K562 (cell line): ENCODE data around the gene TEKT2. TPM values are rescaled to one million over a fixed set of nuclear protein-coding genes. Genes with fewer than 3 reads are reported as not detected.

ENCODE experiments used
- CHD4 ChIP-seq: fragments of 200-600 bp; sonication (generic); IDR thresholded peaks from 3 replicates; pipeline ENCODE4 v1.6.1; 2012; ENCODE audit warnings: low read depth, mild to moderate bottlenecking, mixed read lengths, low read length, inconsistent platforms; ENCODE audit not compliant: insufficient read depth, insufficient replicate concordance, poor library complexity, severe bottlenecking
- CSDE1 ChIP-seq, 2 experiments: fragments of 450-650 bp; IDR thresholded peaks; 2 replicates each; pipeline ENCODE4 v1.6.1; 2016; ENCODE audit warnings: mild to moderate bottlenecking in 1 of 2
- E2F3 ChIP-seq: fragments of 250-450 bp; sonication (Bioruptor Pico); IDR thresholded peaks from 2 replicates; pipeline ENCODE4 v1.4.0; 2020; ENCODE audit warnings: mild to moderate bottlenecking
- HLTF ChIP-seq: fragments of 450-650 bp; IDR thresholded peaks from 2 replicates; pipeline ENCODE4 v1.6.1; 2016
- HSF4 ChIP-seq: fragments of 250-450 bp; sonication (Bioruptor Pico); IDR thresholded peaks from 2 replicates; pipeline ENCODE4 v2.1.2; 2022; ENCODE audit warnings: mild to moderate bottlenecking, moderate library complexity, borderline replicate concordance
- MTA3 ChIP-seq: fragments of 450-650 bp; formaldehyde crosslinking; IDR thresholded peaks from 2 replicates; pipeline ENCODE4 v1.6.1; 2017; ENCODE audit warnings: mild to moderate bottlenecking, borderline replicate concordance
- MYC ChIP-seq, 2 experiments: fragments of 250-450 bp in 1 of 2; sonication (Bioruptor Pico) in 1 of 2; IDR thresholded peaks; 2 replicates each; pipeline versions ENCODE4 v1.5.1 to v1.6.1; 2012 to 2021; ENCODE audit warnings: low read depth in 2 of 2, borderline replicate concordance in 1 of 2, improper control_type of control experiment in 1 of 2, low read length in 1 of 2, mild to moderate bottlenecking in 1 of 2, moderate library complexity in 1 of 2
- POU5F1 ChIP-seq: fragments of 150-350 bp; IDR thresholded peaks from 2 replicates; pipeline ENCODE4 v1.6.1; 2014; ENCODE audit warnings: borderline replicate concordance, low read length, low read depth, mild to moderate bottlenecking; ENCODE audit not compliant: partially characterized antibody
- SMAD1 ChIP-seq: fragments of 150-350 bp; IDR thresholded peaks from 2 replicates; pipeline ENCODE4 v1.6.1; 2014; ENCODE audit warnings: low read length, low read depth; ENCODE audit not compliant: partially characterized antibody
- SMAD3 ChIP-seq: fragments of 450-650 bp; formaldehyde crosslinking; conservative IDR thresholded peaks from 2 replicates; pipeline ENCODE4 v1.4.0; 2020; ENCODE audit warnings: mild to moderate bottlenecking
- TAL1 ChIP-seq: fragments of 450-650 bp; IDR thresholded peaks from 2 replicates; pipeline ENCODE4 v1.6.1; 2016; ENCODE audit warnings: mild to moderate bottlenecking
- TEAD4 ChIP-seq, 2 experiments: sonication (generic) in 1 of 2; formaldehyde crosslinking in 1 of 2; IDR thresholded peaks; 2 replicates each; pipeline versions ENCODE4 v1.6.1 to v1.8.0; 2012 to 2022; ENCODE audit warnings: borderline replicate concordance in 1 of 2, inconsistent platforms in 1 of 2, low read length in 1 of 2, mild to moderate bottlenecking in 1 of 2, missing genetic modification reagents in 1 of 2
- TGIF2 ChIP-seq: sonication (generic); formaldehyde crosslinking; IDR thresholded peaks from 2 replicates; pipeline ENCODE4 v1.8.1; 2022; ENCODE audit warnings: mild to moderate bottlenecking, missing genetic modification reagents, moderate library complexity
- ZKSCAN1 ChIP-seq: fragments of 150-350 bp; IDR thresholded peaks from 2 replicates; pipeline ENCODE4 v1.6.1; 2016; ENCODE audit warnings: low read depth, low read length
- polyA plus RNA-seq, 8 experiments: library from polyadenylated mRNA; depleted of rRNA in 4 of 8; stranded (reverse) in 5 of 8; unstranded in 3 of 8; fragments of >200 nt; fragmentation: Nextera tagmentation in 2 of 8; fragmentation: Illumina TruSeq in 1 of 8; extraction: Ambion mirVana in 2 of 8; extraction: Trizol in 1 of 8; gene quantifications; 2 replicates each; pipeline versions ENCODE4 v1.2.1 to v1.2.3, GENCODE V29; 2011 to 2014; ENCODE audit warnings: inconsistent platforms in 1 of 8, missing spikeins in 1 of 8
- total RNA-seq, 7 experiments: library from RNA; depleted of rRNA in 6 of 7; stranded (reverse); fragments of >200 nt in 6 of 7; fragmentation: Illumina TruSeq in 2 of 7; extraction: Trizol in 2 of 7; gene quantifications; 2 replicates each; pipeline versions ENCODE4 v1.2.1 to v1.2.3, GENCODE V29; 2011 to 2021; ENCODE audit warnings: low replicate concordance in 1 of 7
- TF ChIP-seq, protein P1 (sequence below): sonication (generic); formaldehyde crosslinking; IDR thresholded peaks from 2 replicates; pipeline ENCODE4 v1.8.0; 2023; ENCODE audit warnings: missing genetic modification reagents, mild to moderate bottlenecking, borderline replicate concordance
- TF ChIP-seq, protein P2 (sequence below), 2 experiments: fragments of 450-650 bp; IDR thresholded peaks; 2 replicates each; pipeline ENCODE4 v1.6.1; 2016
- TF ChIP-seq, protein P3 (sequence below): fragments of 250-450 bp; sonication (Bioruptor Pico); IDR thresholded peaks from 2 replicates; pipeline ENCODE4 v1.9.0; 2021; ENCODE audit warnings: mild to moderate bottlenecking, inconsistent platforms

TEKT2 gene
- total and polyA plus RNA-seq, 9 of the 15 experiments (the other 6 are each of a cell fraction or from before 2014, with no cell fraction given) = 0.06 to 0.94 (median 0.30) TPM; not detected in 1

DNA sequence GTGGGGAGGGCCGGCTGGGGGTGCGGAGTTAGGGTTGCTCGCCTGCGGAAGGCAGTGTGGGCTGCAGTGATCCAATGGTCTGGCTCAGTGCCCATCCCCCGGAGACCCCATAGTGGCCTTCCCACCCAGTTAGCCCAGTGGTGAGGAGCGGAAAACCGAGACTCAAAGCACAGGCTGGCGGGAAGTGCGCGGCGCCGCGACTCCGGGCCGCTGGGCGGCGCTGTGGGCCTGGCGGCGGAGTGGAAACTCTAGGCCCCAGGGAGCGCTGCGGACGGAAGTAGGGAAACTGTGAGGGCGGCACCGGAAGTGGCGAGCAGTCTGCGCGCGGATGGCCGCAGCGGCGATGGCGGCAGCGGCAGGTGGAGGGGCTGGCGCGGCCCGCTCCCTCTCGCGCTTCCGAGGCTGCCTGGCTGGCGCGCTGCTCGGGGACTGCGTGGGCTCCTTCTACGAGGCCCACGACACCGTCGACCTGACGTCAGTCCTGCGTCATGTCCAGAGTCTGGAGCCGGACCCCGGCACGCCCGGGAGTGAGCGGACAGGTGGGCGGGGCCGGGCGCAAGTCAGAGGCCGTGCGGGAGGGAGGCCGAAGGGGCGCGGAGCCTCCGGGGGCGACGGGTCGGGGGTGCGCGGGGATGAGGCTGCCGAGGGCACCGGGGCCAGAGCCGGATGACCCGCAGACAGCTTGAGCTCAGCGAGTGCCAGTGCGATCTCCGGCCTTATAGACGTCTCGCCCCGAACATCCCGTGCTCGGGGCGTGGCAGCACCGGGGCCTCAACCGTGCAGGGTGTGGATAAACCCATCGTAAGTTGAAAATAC lies 4.9 kb downstream of the TEKT2 start, which contains the start of gene ADPRS (continued):
- TF ChIP-seq, protein P1, sequence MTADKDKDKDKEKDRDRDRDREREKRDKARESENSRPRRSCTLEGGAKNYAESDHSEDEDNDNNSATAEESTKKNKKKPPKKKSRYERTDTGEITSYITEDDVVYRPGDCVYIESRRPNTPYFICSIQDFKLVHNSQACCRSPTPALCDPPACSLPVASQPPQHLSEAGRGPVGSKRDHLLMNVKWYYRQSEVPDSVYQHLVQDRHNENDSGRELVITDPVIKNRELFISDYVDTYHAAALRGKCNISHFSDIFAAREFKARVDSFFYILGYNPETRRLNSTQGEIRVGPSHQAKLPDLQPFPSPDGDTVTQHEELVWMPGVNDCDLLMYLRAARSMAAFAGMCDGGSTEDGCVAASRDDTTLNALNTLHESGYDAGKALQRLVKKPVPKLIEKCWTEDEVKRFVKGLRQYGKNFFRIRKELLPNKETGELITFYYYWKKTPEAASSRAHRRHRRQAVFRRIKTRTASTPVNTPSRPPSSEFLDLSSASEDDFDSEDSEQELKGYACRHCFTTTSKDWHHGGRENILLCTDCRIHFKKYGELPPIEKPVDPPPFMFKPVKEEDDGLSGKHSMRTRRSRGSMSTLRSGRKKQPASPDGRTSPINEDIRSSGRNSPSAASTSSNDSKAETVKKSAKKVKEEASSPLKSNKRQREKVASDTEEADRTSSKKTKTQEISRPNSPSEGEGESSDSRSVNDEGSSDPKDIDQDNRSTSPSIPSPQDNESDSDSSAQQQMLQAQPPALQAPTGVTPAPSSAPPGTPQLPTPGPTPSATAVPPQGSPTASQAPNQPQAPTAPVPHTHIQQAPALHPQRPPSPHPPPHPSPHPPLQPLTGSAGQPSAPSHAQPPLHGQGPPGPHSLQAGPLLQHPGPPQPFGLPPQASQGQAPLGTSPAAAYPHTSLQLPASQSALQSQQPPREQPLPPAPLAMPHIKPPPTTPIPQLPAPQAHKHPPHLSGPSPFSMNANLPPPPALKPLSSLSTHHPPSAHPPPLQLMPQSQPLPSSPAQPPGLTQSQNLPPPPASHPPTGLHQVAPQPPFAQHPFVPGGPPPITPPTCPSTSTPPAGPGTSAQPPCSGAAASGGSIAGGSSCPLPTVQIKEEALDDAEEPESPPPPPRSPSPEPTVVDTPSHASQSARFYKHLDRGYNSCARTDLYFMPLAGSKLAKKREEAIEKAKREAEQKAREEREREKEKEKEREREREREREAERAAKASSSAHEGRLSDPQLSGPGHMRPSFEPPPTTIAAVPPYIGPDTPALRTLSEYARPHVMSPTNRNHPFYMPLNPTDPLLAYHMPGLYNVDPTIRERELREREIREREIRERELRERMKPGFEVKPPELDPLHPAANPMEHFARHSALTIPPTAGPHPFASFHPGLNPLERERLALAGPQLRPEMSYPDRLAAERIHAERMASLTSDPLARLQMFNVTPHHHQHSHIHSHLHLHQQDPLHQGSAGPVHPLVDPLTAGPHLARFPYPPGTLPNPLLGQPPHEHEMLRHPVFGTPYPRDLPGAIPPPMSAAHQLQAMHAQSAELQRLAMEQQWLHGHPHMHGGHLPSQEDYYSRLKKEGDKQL (CRISPR knock-in tag) = no peak
- TF ChIP-seq POU5F1 = peak; percentile 52
- TF ChIP-seq, protein P2, sequence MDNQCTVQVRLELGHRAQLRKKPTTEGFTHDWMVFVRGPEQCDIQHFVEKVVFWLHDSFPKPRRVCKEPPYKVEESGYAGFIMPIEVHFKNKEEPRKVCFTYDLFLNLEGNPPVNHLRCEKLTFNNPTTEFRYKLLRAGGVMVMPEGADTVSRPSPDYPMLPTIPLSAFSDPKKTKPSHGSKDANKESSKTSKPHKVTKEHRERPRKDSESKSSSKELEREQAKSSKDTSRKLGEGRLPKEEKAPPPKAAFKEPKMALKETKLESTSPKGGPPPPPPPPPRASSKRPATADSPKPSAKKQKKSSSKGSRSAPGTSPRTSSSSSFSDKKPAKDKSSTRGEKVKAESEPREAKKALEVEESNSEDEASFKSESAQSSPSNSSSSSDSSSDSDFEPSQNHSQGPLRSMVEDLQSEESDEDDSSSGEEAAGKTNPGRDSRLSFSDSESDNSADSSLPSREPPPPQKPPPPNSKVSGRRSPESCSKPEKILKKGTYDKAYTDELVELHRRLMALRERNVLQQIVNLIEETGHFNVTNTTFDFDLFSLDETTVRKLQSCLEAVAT (IDR thresholded peaks at IDR 0.05) = no peak
- peak; percentile 51; the same call in 1 of the 2 replicates for TF ChIP-seq TEAD4 (IDR thresholded peaks at IDR 0.05; ENCODE audit: low read length)
- no peak for TF ChIP-seq TEAD4 (CRISPR knock-in tag; IDR thresholded peaks at IDR 0.05; ENCODE audit: borderline replicate concordance)
- peak; percentile 66; the same call in 1 of the 2 replicates for TF ChIP-seq TGIF2
- TF ChIP-seq HSF4 = no peak
- peak; percentile 96 for TF ChIP-seq MTA3
- peak; percentile 67; the same call in 1 of the 2 replicates for TF ChIP-seq SMAD3 (CRISPR knock-in tag)
- peak; percentile 74; the same call in 1 of the 2 replicates for TF ChIP-seq ZKSCAN1
- TF ChIP-seq MYC (IDR thresholded peaks at IDR 0.05; ENCODE audit: low read depth, low read length) = peak; percentile 95
- no peak for TF ChIP-seq MYC (CRISPR knock-in tag; IDR thresholded peaks at IDR 0.05; ENCODE audit: borderline replicate concordance, low read depth)
- peak; percentile 70 for TF ChIP-seq SMAD1
- TF ChIP-seq, protein P3, sequence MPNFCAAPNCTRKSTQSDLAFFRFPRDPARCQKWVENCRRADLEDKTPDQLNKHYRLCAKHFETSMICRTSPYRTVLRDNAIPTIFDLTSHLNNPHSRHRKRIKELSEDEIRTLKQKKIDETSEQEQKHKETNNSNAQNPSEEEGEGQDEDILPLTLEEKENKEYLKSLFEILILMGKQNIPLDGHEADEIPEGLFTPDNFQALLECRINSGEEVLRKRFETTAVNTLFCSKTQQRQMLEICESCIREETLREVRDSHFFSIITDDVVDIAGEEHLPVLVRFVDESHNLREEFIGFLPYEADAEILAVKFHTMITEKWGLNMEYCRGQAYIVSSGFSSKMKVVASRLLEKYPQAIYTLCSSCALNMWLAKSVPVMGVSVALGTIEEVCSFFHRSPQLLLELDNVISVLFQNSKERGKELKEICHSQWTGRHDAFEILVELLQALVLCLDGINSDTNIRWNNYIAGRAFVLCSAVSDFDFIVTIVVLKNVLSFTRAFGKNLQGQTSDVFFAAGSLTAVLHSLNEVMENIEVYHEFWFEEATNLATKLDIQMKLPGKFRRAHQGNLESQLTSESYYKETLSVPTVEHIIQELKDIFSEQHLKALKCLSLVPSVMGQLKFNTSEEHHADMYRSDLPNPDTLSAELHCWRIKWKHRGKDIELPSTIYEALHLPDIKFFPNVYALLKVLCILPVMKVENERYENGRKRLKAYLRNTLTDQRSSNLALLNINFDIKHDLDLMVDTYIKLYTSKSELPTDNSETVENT (CRISPR knock-in tag) = peak; percentile 100
- 0 out of 2 replicates have a peak, but pooled peaks have one; percentile 37 for TF ChIP-seq HLTF
- TF ChIP-seq CHD4 = no peak
- TF ChIP-seq CSDE1 (IDR thresholded peaks at IDR 0.05) = peak in 1 of 2 experiments; percentile 65; a peak in 1 of 4 replicates
- TF ChIP-seq TAL1 = no peak
- TF ChIP-seq E2F3 (CRISPR knock-in tag) = peak; percentile 90
